Measurements from ENCODE around the gene HDAC9.

GRCh38 chr7:18877874-18878273 is 382.3 kb downstream of the HDAC9 start:
- TF ChIP-seq, protein P1, sequence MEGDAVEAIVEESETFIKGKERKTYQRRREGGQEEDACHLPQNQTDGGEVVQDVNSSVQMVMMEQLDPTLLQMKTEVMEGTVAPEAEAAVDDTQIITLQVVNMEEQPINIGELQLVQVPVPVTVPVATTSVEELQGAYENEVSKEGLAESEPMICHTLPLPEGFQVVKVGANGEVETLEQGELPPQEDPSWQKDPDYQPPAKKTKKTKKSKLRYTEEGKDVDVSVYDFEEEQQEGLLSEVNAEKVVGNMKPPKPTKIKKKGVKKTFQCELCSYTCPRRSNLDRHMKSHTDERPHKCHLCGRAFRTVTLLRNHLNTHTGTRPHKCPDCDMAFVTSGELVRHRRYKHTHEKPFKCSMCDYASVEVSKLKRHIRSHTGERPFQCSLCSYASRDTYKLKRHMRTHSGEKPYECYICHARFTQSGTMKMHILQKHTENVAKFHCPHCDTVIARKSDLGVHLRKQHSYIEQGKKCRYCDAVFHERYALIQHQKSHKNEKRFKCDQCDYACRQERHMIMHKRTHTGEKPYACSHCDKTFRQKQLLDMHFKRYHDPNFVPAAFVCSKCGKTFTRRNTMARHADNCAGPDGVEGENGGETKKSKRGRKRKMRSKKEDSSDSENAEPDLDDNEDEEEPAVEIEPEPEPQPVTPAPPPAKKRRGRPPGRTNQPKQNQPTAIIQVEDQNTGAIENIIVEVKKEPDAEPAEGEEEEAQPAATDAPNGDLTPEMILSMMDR (IDR thresholded peaks at IDR 0.05; ENCODE audit: low read depth, low read length, poor library complexity, severe bottlenecking) = no peak
- no peak for TF ChIP-seq EZH2phosphoT487 (IDR thresholded peaks at IDR 0.05; ENCODE audit: borderline replicate concordance, low read length)

Data from DOHH2 (cell line).